ENCODE data around the gene SEC22A.

Gene SEC22A

GRCh38 chr3:123157209-123157597, 44.5 kb upstream of the SEC22A start:
- Histone ChIP-seq H2AFZ (ENCODE audit: low read length) (no peak overlapping the region), H3K4me1 (ENCODE audit: insufficient read depth, low read length, severe bottlenecking) (peaks cover 8% of the 10 kb centered on the region), H3K27me3 (ENCODE audit: insufficient read depth, low read length) (no peaks in the 10 kb centered on the region), H3F3A (ENCODE audit: insufficient read depth, low read length) (no peaks in the 10 kb centered on the region), H4K20me1 (ENCODE audit: insufficient read depth, low read length) (no peaks in the 10 kb centered on the region), H3K9me2 (ENCODE audit: low read depth, low read length) (no peaks in the 10 kb centered on the region), H3K4me3 (ENCODE audit: low read depth, low read length, poor library complexity, severe bottlenecking) (no peak overlapping the region), H3K9ac (ENCODE audit: low read length) (no peak overlapping the region), H3K27ac (ENCODE audit: low read depth, low read length, poor library complexity, severe bottlenecking) (no peak overlapping the region), H3K36me3 (ENCODE audit: insufficient read depth, low read length) (peaks cover 11% of the 10 kb centered on the region; the same call in 1 of the 2 replicates), H3K9me3 (ENCODE audit: low read length) (no peaks in the 10 kb centered on the region), H3K4me2 (ENCODE audit: low read length) (no peak overlapping the region), H3K79me2 (ENCODE audit: insufficient read depth, low read length) (no peaks in the 10 kb centered on the region)
- no peak for TF ChIP-seq EZH2 (IDR thresholded peaks at IDR 0.05; ENCODE audit: borderline replicate concordance, low read length)
- no peak for TF ChIP-seq CTCF (IDR thresholded peaks at IDR 0.05; ENCODE audit: low read length)

GRCh38 chr3:123157598-123158287, 44.0 kb upstream of the SEC22A start:
- no peak overlapping the region for H3K9ac ChIP-seq (ENCODE audit: low read length)
- no peaks in the 10 kb centered on the region for H3K9me3 ChIP-seq (ENCODE audit: low read length)
- H3K4me3 ChIP-seq (ENCODE audit: low read depth, low read length, poor library complexity, severe bottlenecking): no peak overlapping the region
- no peaks in the 10 kb centered on the region for H3K9me2 ChIP-seq (ENCODE audit: low read depth, low read length)
- peaks cover 6% of the 10 kb centered on the region for H3K4me1 ChIP-seq (ENCODE audit: insufficient read depth, low read length, severe bottlenecking)
- H3K36me3 ChIP-seq (ENCODE audit: insufficient read depth, low read length): peaks cover 11% of the 10 kb centered on the region; the same call in 1 of the 2 replicates
- no peaks in the 10 kb centered on the region for H3K79me2 ChIP-seq (ENCODE audit: insufficient read depth, low read length)
- H4K20me1 ChIP-seq (ENCODE audit: insufficient read depth, low read length): no peaks in the 10 kb centered on the region
- TF ChIP-seq CTCF (IDR thresholded peaks at IDR 0.05; ENCODE audit: low read length) (no peak), EZH2 (IDR thresholded peaks at IDR 0.05; ENCODE audit: borderline replicate concordance, low read length) (no peak)
- H3K27me3 ChIP-seq (ENCODE audit: insufficient read depth, low read length): no peaks in the 10 kb centered on the region
- H3F3A ChIP-seq (ENCODE audit: insufficient read depth, low read length): no peaks in the 10 kb centered on the region
- H3K4me2 ChIP-seq (ENCODE audit: low read length): no peak overlapping the region
- no peak overlapping the region for H3K27ac ChIP-seq (ENCODE audit: low read depth, low read length, poor library complexity, severe bottlenecking)
- H2AFZ ChIP-seq (ENCODE audit: low read length): no peak overlapping the region

GRCh38 chr3:123158330-123158729, 43.4 kb upstream of the SEC22A start:
- Histone ChIP-seq H3K4me2 (ENCODE audit: low read length) (no peak overlapping the region), H3K27ac (ENCODE audit: low read depth, low read length, poor library complexity, severe bottlenecking) (no peak overlapping the region), H3K36me3 (ENCODE audit: insufficient read depth, low read length) (peaks cover 11% of the 10 kb centered on the region; the same call in 1 of the 2 replicates), H3K79me2 (ENCODE audit: insufficient read depth, low read length) (no peaks in the 10 kb centered on the region), H3K27me3 (ENCODE audit: insufficient read depth, low read length) (no peaks in the 10 kb centered on the region), H4K20me1 (ENCODE audit: insufficient read depth, low read length) (no peaks in the 10 kb centered on the region), H3K9me2 (ENCODE audit: low read depth, low read length) (no peaks in the 10 kb centered on the region), H3K4me1 (ENCODE audit: insufficient read depth, low read length, severe bottlenecking) (no peaks in the 10 kb centered on the region), H3K9me3 (ENCODE audit: low read length) (no peaks in the 10 kb centered on the region), H3F3A (ENCODE audit: insufficient read depth, low read length) (no peaks in the 10 kb centered on the region), H3K4me3 (ENCODE audit: low read depth, low read length, poor library complexity, severe bottlenecking) (no peak overlapping the region), H3K9ac (ENCODE audit: low read length) (no peak overlapping the region), H2AFZ (ENCODE audit: low read length) (no peak overlapping the region)
- no peak for TF ChIP-seq EZH2 (IDR thresholded peaks at IDR 0.05; ENCODE audit: borderline replicate concordance, low read length)
- no peak for TF ChIP-seq CTCF (IDR thresholded peaks at IDR 0.05; ENCODE audit: low read length)
